Body of pancreas (tissue), 4 donors: ENCODE results near the gene CMTM8.

Source experiments
- POLR2A ChIP-seq, 3 donors: fragments of 450-650 bp; IDR thresholded peaks; one replicate each; pipeline ENCODE4 v1.6.1; 2016; ENCODE audit warnings: antibody characterized with exemption in 3 of 3, mild to moderate bottlenecking in 2 of 3
- TF ChIP-seq, protein P1 (sequence below), 7 experiments: fragments of 450-650 bp in 4 of 7; fragments of 200-600 bp in 3 of 7; sonication (generic) in 3 of 7; IDR thresholded peaks; one replicate each; pipeline ENCODE4 v1.5.1; 2016 to 2019; ENCODE audit warnings: antibody characterized with exemption in 7 of 7

DNA sequence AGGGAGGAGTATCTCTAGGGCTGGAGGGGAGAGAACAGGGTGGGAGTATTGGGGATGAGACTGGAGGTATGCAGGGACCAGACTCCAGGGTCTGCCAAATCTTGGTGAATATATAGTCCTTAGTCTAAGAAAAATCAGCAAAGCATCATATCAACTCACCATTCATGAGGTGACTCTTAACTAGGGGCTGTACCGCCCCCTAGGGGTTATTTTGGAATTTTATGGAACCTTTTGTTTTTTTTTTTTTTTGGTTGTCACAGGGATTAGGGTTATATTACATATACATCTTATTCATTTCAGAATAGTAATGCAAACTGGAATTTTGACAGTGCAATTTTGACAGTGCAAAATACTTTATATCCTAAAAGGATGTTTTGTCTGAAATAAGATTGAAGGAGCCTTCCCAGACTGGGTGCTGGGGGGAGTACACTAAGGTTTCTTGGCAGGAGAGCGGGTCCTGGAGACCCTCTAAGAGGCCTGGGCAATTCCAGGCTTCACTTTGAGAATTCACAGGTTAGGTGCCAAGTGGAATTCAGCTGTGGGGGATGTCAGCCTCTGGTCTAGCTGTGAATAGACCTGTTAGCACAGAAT is 160.6 kb downstream of the CMTM8 start:
- no peak for TF ChIP-seq POLR2A (IDR thresholded peaks at IDR 0.05)
- TF ChIP-seq, protein P1, sequence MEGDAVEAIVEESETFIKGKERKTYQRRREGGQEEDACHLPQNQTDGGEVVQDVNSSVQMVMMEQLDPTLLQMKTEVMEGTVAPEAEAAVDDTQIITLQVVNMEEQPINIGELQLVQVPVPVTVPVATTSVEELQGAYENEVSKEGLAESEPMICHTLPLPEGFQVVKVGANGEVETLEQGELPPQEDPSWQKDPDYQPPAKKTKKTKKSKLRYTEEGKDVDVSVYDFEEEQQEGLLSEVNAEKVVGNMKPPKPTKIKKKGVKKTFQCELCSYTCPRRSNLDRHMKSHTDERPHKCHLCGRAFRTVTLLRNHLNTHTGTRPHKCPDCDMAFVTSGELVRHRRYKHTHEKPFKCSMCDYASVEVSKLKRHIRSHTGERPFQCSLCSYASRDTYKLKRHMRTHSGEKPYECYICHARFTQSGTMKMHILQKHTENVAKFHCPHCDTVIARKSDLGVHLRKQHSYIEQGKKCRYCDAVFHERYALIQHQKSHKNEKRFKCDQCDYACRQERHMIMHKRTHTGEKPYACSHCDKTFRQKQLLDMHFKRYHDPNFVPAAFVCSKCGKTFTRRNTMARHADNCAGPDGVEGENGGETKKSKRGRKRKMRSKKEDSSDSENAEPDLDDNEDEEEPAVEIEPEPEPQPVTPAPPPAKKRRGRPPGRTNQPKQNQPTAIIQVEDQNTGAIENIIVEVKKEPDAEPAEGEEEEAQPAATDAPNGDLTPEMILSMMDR (IDR thresholded peaks at IDR 0.05), result peak; percentile 10 to 72 (median 58)
